ENCODE measurements around the gene TP53AIP1.
"Not testable (repeated sequence)": the region's sequence is repeated elsewhere in the genome, so short reads cannot be mapped to it uniquely, and the experiment has no call there.

Gene TP53AIP1

GRCh38 chr11:128924510-128925249 lies 18.0 kb downstream of the TP53AIP1 start:
- DNase-seq = no peak

DNA sequence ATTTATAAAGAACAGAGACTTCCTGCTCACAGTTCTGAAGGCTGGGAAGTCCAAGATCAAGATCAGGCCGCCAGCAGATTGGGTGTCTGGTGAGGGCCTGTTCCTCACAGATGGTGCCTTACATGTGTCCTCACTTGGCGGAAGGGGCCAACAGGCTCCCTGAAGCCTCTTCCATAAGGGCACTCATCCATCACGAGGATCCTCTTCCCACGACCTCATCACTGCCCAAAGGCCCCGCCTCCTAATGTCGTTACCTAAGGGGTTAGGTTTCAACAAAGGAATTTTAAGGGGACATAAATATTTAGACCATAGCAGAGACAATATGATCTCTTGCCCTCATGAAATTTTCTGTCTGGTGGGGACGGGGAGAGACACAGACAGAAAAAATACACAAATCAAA lies 18.6 kb downstream of the TP53AIP1 start:
- DNase-seq = no peak

GRCh38 chr11:128921793-128922192 lies 20.9 kb downstream of the TP53AIP1 start:
- DNase-seq = no peak

- DNase-seq = no peak
These were observed 22.0 kb downstream of the TP53AIP1 start for GRCh38 chr11:128920666-128921065.

- not testable (repeated sequence) for DNase-seq
These were observed 23.0 kb downstream of the TP53AIP1 start for GRCh38 chr11:128919635-128920034.

- DNase-seq = no peak
These were observed 23.5 kb downstream of the TP53AIP1 start for GRCh38 chr11:128919216-128919615.

- no peak for DNase-seq
These were observed 25.4 kb downstream of the TP53AIP1 start for GRCh38 chr11:128917144-128917724.

DNA sequence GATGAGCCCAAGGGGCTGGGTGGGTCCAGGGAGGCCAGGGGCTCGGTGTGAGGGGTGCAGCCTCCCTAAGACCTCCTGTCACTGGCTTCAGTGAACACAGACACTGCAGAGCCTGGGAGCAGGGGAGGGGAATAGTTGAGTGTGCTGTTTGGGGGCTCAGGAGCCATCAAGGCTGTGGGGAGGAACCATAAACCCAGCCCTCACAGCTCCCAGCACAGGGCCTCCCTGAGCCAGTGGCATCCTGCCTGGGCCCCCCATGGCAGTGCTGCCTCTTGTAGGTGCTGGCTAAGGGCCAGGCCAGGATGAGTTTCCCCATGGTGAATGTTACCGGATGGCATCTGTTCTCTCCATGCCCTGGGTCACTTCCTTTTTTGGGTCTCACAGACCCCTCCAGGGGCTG lies 26.0 kb downstream of the TP53AIP1 start:
- DNase-seq = no peak

GRCh38 chr11:128916037-128916572 lies 26.6 kb downstream of the TP53AIP1 start:
- no peak for DNase-seq

- no peak for DNase-seq
These were observed 27.5 kb downstream of the TP53AIP1 start for GRCh38 chr11:128915149-128915521.

DNA sequence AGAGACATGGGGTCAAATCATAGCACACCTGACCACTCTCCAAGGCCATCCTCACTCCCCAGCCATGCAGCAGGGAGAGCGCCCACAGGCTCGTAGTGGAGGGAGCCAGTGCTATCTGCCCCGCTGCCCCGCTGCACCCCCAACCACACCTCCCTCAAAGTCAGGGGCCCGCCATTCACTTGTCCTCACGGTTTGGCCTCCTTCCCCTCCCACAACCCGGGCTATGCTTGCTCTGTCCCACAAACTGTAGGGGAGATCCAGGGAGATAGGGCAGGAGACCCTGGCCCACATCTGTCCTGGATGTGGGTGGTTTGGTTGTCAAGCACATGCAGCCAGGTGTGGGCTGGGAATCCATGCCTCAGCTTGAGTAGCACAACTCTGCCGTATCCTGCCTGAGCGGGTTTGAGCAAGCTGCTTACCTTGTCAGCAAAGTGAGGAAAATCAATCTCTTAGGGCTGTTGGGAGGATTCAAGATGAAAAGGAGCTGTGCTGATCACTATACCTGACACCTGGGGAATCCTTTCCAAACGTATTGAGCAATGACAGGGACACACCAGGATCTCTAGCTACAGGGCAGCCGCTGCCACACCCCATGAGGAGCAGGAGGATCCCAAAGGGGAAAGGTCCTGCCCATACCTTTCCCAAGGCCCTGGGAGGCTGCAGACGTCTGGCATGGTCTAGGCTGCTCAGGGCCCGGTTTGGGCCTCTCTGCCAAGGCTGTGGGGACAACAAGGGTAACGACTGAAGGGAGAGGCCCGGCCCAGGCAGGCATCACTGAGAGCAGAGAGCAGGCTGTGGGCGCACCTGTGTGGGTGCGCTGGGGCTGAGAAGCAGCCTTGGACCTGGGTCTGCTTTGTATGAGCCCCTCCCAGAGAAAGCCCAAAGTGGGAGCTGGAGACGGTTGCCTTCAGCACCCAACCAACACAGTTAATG lies 28.2 kb downstream of the TP53AIP1 start:
- DNase-seq = no peak

- no peak for DNase-seq
These were observed 28.9 kb downstream of the TP53AIP1 start for GRCh38 chr11:128913806-128914205.

- DNase-seq = no peak
These were observed 31.0 kb downstream of the TP53AIP1 start for GRCh38 chr11:128911701-128912100.

- DNase-seq = no peak
These were observed 31.4 kb downstream of the TP53AIP1 start for GRCh38 chr11:128911239-128911638.

- no peak for DNase-seq
These were observed 32.1 kb downstream of the TP53AIP1 start for GRCh38 chr11:128910576-128910975.

DNA sequence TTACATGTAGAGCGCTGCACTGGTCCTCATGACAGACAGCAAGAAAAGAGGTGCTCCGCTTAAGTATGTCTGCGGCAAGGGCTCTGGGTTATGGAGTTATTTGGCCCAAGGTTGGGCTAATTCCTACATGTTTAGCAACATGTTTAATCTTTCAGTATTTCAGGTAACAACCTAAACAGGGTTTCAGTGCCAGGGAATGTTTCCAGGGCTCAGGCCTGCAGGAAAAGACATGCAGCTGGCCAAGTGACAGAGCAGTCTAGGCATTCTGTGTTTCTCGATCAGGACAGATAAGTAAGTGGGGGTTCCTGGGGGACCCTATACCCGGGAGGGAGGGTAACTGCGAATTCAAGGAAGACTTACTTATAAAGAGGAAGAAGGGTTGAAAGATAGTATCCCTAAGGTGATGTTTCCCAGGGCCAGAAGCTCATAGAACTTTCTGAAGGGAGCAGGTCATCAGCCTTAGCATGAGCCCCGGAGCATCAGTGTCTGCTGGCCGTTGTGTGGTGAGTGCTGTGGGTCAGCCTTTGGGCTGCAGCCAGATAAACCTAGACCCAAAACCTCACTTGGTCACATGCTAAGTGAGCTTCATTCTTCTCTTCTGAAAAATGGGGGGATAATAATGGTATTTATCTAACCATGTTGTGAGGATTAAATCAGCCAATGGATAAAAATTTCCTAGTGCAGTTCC lies 33.1 kb downstream of the TP53AIP1 start:
- DNase-seq = no peak

DNA sequence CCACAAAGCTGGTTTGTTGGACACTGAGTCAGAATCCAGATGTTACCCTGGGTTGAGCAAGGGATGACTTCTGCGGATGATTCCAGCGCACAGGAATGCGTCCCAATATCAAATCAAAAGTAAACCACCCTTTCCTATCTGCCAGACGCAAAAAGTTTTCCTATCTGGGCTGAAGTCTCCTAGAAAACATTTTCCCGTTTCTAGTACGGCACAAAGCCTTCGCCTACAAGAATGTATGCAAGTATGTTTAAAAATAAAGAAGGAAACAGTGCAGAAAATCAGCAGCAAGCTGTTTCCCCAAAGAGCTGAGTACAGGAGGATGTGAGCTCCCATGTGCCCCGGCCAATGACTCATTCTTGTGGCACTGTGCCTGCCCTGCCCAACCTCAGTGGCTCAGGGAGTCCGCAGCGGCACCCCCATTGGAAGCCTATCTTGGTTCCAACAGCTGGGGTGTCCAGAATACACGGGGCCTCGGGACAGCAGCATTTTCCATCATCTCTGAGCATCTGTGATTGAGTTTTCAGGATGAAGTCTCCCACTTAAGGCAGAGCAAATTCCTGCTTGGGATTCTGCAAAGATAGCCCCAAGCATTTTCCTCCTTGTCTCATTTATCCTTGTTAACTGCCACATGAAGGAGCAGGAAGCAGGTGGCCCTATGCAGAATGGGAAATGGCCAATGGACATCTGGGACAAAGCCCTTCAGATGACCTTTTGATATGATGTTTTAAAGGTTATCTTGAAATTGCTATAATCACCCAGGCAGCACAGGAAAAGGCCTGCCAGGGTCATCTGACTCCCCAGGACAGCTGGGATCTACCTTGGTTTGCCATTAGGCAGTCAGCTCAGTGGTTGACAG lies 34.1 kb downstream of the TP53AIP1 start:
- DNase-seq = no peak

DNA sequence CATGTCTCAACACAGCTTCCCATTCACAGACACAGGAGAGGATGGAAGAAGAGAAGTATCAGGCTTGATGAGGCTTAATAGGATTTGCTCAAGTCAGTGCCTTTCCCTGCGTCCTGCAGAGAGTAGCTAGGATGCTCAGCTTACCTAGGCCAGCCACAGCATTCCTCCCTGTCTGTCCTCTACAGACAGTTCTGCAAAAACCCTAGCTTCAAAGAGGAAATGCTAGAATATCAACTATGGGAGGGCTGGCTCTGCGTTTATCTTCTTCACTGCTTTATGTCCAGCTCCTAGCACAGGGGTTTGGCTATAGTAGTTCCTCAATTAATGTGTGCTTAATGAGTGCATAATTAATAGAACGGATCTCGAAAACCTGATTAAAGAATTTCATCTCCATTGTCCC lies 35.1 kb downstream of the TP53AIP1 start:
- DNase-seq = no peak

- DNase-seq = no peak
These were observed 36.3 kb downstream of the TP53AIP1 start for GRCh38 chr11:128906185-128907050.

DNA sequence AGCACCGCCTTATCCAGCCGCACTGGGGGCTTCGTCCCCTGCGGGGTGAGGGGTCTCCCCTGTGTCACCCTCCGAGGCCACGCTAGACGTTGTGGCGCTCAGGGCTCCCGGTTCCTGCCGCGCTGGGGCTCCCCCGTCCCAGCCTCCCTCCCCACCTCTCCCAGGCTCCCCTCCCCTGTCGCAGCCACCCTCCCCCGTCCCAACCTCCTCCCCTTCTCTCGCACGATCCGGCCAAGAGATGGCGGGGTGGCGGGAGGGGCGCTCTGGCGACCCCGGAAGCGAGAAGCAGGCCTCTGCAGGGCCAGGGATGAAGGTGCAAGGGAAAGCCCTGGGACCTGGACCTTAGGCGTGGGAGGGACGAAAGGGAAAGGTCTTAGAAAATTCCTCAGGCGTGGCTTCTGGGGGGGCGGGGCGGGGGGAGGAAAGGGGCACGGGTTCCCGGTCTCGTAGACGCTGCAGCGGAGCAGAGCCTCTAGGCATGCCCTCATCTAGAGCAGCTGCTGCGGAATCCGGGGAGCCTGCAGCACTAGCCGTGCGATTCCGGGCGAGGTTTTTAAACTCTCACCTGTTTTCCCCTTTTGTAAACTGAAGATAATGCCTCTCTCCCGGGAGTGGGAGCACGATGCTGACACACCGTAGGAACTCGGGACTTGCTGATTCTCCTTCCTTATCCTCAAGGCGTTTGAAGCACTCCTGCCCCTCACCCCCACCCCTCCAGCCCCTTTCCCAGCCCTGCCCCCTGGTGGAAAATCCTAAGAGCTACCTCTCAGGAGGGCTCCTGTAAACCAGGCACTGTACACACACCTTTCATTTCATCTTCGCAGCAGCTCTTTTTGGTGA lies 37.1 kb downstream of the TP53AIP1 start:
- DNase-seq = no peak
